H7 (cell line): ENCODE results near the gene BICDL2. TPM values are rescaled to one million over a fixed set of nuclear protein-coding genes. Genes with fewer than 3 reads are reported as not detected.

Experiments used
- DNase-seq: peaks from one replicate; pipeline ENCODE4 v3.0.0; 2012
- H3K27me3 ChIP-seq: 2 replicates; pipeline ENCODE4 v1.6.0; 2011; ENCODE audit warnings: mild to moderate bottlenecking, low read length; ENCODE audit not compliant: control insufficient read depth, insufficient read depth
- H3K36me3 ChIP-seq: replicated peaks from 2 replicates; pipeline ENCODE4 v1.5.1; 2011; ENCODE audit warnings: low read length; ENCODE audit not compliant: control insufficient read depth, insufficient read depth
- H3K4me3 ChIP-seq: 2 replicates; pipeline ENCODE4 v1.5.1; 2011; ENCODE audit warnings: low read depth, mild to moderate bottlenecking, control low read depth, low read length, moderate library complexity; ENCODE audit not compliant: insufficient read depth
- total RNA-seq: library from RNA; depleted of rRNA; stranded (reverse); fragments of >200 nt; shearing (Covaris generic); gene quantifications from 2 replicates; pipeline ENCODE4 v1.2.3, GENCODE V29; 2014

BICDL2 gene
- total RNA-seq, 1 experiment from 2014 or later = 0.69 TPM

- H3K36me3 ChIP-seq = peaks cover 7% of the 10 kb centered on the region
- peak overlapping the region; percentile 28 for H3K4me3 ChIP-seq
- DNase-seq = no peak
- no peaks in the 10 kb centered on the region for H3K27me3 ChIP-seq
Measured at GRCh38 chr16:3019594-3020246, 17.0 kb downstream of the BICDL2 start.

- peak within 1 kb of the TSS; percentile 87 for H3K4me3 ChIP-seq
- peak; percentile 98 for DNase-seq
- H3K27me3 ChIP-seq = peaks cover 6% of the 10 kb centered on the region
- H3K36me3 ChIP-seq = peaks cover 7% of the 10 kb centered on the region
Measured at GRCh38 chr16:3017794-3018506, 18.8 kb downstream of the BICDL2 start, which contains the start of gene CLDN6. Gene CLDN6 (minus strand): TSS chr16:3018183. CDS start chr16:3016021, 2,162 bp downstream.

GRCh38 chr16:3017344-3017743, 19.4 kb downstream of the BICDL2 start:
- H3K36me3 ChIP-seq = peaks cover 7% of the 10 kb centered on the region
- DNase-seq = no peak
- H3K4me3 ChIP-seq = peak overlapping the region; percentile 87
- peaks cover 10% of the 10 kb centered on the region for H3K27me3 ChIP-seq

- peaks cover 12% of the 10 kb centered on the region for H3K27me3 ChIP-seq
- no peak for DNase-seq
- peaks cover 5% of the 10 kb centered on the region for H3K36me3 ChIP-seq
- no peak overlapping the region for H3K4me3 ChIP-seq
Measured at GRCh38 chr16:3015865-3016521, 20.8 kb downstream of the BICDL2 start.

- DNase-seq = no peak
- Histone ChIP-seq H3K4me3 (no peak overlapping the region), H3K27me3 (peaks cover 12% of the 10 kb centered on the region)
Measured at GRCh38 chr16:3014971-3015370, 21.8 kb downstream of the BICDL2 start.

GRCh38 chr16:3013998-3014690, 22.6 kb downstream of the BICDL2 start:
- peaks cover 5% of the 10 kb centered on the region for H3K36me3 ChIP-seq
- no peak overlapping the region for H3K4me3 ChIP-seq
- H3K27me3 ChIP-seq = peaks cover 12% of the 10 kb centered on the region
- DNase-seq = no peak

More at GRCh38 chr16:3014971-3015370, 21.8 kb downstream of the BICDL2 start:
- peaks cover 5% of the 10 kb centered on the region for H3K36me3 ChIP-seq

- peak; percentile 77 for DNase-seq
- Histone ChIP-seq H3K4me3 (no peak overlapping the region), H3K27me3 (peaks cover 12% of the 10 kb centered on the region)
Measured at GRCh38 chr16:3013491-3013951, 23.2 kb downstream of the BICDL2 start.

GRCh38 chr16:3012828-3013420, 23.8 kb downstream of the BICDL2 start, which contains the start of gene CLDN9:
Gene CLDN9 (plus strand): TSS chr16:3012923. CDS start chr16:3013363, 440 bp downstream.
- Histone ChIP-seq H3K36me3 (peaks cover 5% of the 10 kb centered on the region), H3K27me3 (peaks cover 12% of the 10 kb centered on the region), H3K4me3 (peak within 1 kb of the TSS; percentile 44)
- DNase-seq = peak; percentile 78

More at GRCh38 chr16:3013491-3013951, 23.2 kb downstream of the BICDL2 start:
- H3K36me3 ChIP-seq = peaks cover 5% of the 10 kb centered on the region

GRCh38 chr16:3012246-3012645, 24.5 kb downstream of the BICDL2 start:
- DNase-seq = peak; percentile 83
- Histone ChIP-seq H3K36me3 (peaks cover 5% of the 10 kb centered on the region), H3K27me3 (peaks cover 12% of the 10 kb centered on the region), H3K4me3 (peak overlapping the region; percentile 44)

GRCh38 chr16:3010510-3010909, 26.2 kb downstream of the BICDL2 start:
- no peak overlapping the region for H3K4me3 ChIP-seq
- peaks cover 12% of the 10 kb centered on the region for H3K27me3 ChIP-seq
- no peaks in the 10 kb centered on the region; the same call in none of the 2 replicates for H3K36me3 ChIP-seq
- DNase-seq = no peak

GRCh38 chr16:3009568-3010390, 27.0 kb downstream of the BICDL2 start:
- H3K4me3 ChIP-seq = peak overlapping the region; percentile 19; the same call in 1 of the 2 replicates
- DNase-seq = peak; percentile 88
- no peaks in the 10 kb centered on the region; the same call in 1 of the 2 replicates for H3K36me3 ChIP-seq
- H3K27me3 ChIP-seq = peaks cover 12% of the 10 kb centered on the region

GRCh38 chr16:3008690-3009037, 28.1 kb downstream of the BICDL2 start:
- H3K36me3 ChIP-seq = no peaks in the 10 kb centered on the region; the same call in 1 of the 2 replicates
- H3K27me3 ChIP-seq = peaks cover 12% of the 10 kb centered on the region
- no peak for DNase-seq
- H3K4me3 ChIP-seq = no peak overlapping the region
